AG09309 (cell line): ENCODE data around the gene CRTAC1.

ENCODE experiments used
- DNase-seq: peaks from one replicate; pipeline ENCODE4 v3.0.0-alpha.2; 2010; ENCODE audit warnings: low read depth
- H3K4me3 ChIP-seq: 2 replicates; pipeline ENCODE4 v1.5.1; 2011; ENCODE audit warnings: mild to moderate bottlenecking, low read depth, low read length, moderate library complexity; ENCODE audit not compliant: control insufficient read depth
- TF ChIP-seq, protein P1 (sequence below): IDR thresholded peaks from 2 replicates; pipeline ENCODE4 v1.5.1; 2011; ENCODE audit warnings: mild to moderate bottlenecking, low read depth, low read length, inconsistent platforms; ENCODE audit not compliant: insufficient read depth, control insufficient read depth; ENCODE audit errors: missing control alignments

CRTAC1 gene

DNA sequence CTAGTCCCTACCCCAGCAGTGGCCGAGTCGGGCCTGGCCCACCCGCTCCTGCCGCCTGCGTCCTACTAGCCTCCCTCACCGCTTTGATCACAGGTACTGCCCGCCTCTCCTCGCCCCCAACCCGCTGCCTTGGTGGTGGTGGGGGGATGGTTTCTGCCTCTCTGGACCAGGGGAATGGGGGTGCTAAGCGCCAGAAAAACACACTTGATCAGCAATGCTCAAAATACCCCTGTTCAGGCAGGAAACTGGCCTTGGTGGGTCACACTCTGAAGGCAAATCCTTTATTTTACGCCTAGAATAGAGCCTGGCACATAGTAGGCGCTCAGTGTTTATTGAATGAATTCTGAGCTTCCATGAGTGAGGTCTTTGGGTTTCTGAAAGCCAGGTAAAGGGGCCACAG is 1.0 kb upstream of the CRTAC1 start:
- DNase-seq: no peak
- TF ChIP-seq, protein P1, sequence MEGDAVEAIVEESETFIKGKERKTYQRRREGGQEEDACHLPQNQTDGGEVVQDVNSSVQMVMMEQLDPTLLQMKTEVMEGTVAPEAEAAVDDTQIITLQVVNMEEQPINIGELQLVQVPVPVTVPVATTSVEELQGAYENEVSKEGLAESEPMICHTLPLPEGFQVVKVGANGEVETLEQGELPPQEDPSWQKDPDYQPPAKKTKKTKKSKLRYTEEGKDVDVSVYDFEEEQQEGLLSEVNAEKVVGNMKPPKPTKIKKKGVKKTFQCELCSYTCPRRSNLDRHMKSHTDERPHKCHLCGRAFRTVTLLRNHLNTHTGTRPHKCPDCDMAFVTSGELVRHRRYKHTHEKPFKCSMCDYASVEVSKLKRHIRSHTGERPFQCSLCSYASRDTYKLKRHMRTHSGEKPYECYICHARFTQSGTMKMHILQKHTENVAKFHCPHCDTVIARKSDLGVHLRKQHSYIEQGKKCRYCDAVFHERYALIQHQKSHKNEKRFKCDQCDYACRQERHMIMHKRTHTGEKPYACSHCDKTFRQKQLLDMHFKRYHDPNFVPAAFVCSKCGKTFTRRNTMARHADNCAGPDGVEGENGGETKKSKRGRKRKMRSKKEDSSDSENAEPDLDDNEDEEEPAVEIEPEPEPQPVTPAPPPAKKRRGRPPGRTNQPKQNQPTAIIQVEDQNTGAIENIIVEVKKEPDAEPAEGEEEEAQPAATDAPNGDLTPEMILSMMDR: no peak
- no peak overlapping the region for H3K4me3 ChIP-seq

DNA sequence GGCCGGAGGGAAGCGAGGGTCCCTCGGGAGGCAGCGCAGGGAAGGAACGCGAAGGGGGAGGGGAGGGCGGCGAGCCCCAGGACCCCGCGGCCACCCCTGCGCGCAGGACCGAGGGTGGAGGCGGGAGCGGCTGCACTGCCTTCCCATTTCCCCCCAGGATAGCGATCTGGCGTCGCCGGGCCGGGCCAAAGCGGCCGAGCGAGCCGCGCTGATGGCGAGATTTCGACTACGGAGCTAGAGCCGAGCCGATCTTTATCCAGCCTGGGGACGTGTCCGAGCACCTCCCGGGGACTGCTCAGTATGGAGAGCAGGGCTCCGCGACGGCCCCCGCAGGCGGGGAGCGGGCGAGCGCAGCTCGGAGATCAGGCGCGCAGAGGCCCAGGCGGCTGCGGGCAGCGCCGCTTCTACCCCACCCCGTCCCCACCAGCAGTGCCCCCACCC is 590 bp upstream of the CRTAC1 start:
- H3K4me3 ChIP-seq: no peak overlapping the region
- no peak for DNase-seq

DNA sequence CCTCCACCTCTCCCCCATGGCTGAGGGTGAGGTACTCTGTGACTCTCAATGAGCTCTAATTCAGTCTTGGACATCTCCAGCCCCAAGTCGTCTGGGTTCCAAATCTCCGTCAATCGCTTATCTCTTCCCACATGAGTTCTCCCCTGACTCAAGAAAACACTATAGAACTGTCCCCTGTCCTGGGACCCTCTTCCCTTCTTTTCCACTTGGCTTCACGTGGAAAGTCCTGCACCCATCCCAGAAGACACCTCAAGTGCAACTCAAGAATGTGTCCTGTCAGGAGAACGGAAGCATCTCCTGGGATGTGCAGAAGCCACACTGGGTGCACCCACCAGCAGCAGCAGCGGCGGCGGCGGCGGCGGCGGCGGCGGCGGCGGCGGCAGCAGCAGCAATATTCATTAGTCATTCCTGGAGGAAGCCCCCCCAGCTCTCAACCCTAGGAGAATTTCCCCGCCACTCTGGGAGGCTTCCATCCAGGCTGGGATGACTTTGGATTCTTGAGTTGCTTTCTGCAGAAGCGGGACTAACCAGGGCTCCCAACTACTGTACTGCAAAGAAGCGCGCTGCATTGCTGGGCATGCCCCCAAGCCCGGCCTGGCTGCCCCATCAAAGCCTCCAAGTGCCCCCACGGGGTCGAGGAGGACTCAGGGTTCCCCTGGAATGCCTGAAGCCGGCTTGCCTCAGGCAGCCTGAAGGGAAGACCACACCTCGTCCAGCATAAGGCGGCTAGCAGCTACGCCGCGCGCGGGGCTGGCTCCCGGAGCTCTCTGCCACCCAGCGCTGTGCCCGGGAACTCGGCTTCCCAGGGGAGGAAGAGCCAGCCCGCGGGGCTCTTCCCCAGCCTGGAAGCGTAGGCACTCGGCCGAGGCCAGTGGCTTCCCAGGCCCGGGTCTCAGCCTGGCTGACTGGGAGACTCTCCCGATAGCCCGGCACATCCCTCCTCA is 1.0 kb downstream of the CRTAC1 start:
- TF ChIP-seq, protein P1: no peak
- H3K4me3 ChIP-seq: no peak overlapping the region
- no peak for DNase-seq

More for the DNA sequence above, 590 bp upstream of the CRTAC1 start:
- TF ChIP-seq, protein P1: no peak

DNA sequence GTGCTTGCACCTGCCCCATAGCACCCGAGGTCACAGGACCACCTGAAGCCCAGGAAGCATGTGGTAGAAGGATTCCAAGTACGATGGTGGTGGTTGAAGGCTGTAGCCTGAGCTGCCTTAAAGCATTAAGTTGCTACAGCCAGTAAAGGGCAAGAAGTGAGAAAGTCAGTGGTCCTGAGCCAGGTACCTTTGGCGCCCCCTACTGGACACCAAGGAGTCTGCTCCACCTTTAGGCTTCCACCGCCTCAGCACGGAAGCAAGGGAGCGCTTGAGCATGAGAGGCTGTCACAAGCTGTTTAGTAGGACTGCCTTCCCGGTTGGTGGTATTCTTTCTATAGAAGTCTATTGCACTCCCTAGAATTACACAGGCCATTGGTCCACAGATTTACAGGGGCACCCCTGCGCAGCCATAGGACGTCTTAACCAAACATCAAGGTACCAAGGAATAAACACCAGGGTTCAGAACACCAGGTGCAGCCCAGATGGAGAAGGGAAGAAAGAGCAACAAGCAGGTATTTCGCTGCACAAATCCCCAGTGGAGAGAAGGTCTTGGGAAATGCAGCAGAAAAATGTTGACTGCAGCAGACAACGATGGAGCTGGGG is 2.2 kb downstream of the CRTAC1 start:
- TF ChIP-seq, protein P1: peak; percentile 57
- DNase-seq: no peak

DNA sequence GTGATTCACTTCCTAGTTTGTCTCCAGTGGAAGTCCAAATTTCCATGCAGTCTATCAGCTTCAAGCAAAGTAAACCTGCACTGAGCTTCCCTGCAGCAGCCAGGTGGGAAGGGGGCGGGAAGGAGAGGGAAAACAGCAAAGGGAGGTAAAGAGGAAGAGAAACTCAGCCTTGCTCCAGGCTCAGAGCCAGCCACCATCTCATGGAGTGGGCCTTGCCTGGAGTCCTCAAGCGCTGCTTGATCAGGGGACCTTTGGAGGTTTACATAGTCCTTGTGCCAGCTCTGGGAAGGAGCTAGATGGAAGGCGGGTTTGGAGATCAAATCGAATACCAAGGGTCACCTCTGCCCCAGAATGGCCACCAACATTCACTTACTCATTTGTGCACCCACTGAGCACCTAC is 7.4 kb downstream of the CRTAC1 start:
- H3K4me3 ChIP-seq: no peak overlapping the region
- TF ChIP-seq, protein P1: no peak
- DNase-seq: no peak

More for the DNA sequence above, 2.2 kb downstream of the CRTAC1 start:
- H3K4me3 ChIP-seq: no peak overlapping the region

DNA sequence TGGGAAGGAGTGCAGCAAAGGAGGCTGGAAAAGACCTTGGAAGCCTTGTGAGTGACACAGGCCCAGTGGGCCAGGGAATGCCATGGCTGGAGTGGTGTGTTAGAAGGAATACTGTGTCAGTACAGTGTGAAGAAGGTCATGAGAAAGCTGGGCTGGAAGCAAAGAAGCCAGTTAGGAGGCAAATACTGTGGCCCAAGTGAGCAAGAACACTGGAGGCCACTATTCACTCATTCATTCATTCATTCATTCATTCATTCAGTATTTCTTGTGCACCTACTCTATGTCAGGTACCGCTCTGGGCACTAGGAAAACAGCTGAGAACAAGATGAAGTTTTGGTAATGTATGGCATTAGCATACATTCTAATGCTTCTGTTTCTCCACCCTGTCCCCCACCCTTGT is 9.6 kb downstream of the CRTAC1 start:
- DNase-seq: no peak

More for the DNA sequence above, 9.6 kb downstream of the CRTAC1 start:
- TF ChIP-seq, protein P1: no peak
- no peak overlapping the region for H3K4me3 ChIP-seq
